CD4-positive, alpha-beta memory T cell (primary cell): Measurements from ENCODE around the gene HOMER1. TPM values are rescaled to one million over a fixed set of nuclear protein-coding genes. Genes with fewer than 3 reads are reported as not detected.
"Not testable (repeated sequence)": the region's sequence is repeated elsewhere in the genome, so short reads cannot be mapped to it uniquely, and the experiment has no call there.

Experiments
- CTCF ChIA-PET: fragments of 350-600 bp; sonication (Branson Sonifier 250); formaldehyde crosslinking; loops from one replicate; lab custom pipeline; 2021; ENCODE audit warnings: inconsistent platforms; ENCODE audit not compliant: partially characterized antibody; lab: Charles Lee
- POLR2A ChIA-PET: fragments of 350-600 bp; sonication (Branson Sonifier 250); formaldehyde crosslinking; loops from one replicate; lab custom pipeline; 2021; ENCODE audit not compliant: partially characterized antibody; lab: Charles Lee
- DNase-seq, 5 donors: peaks; one replicate each; pipeline versions ENCODE4 v3.0.0 to v3.0.0-alpha.2; 2020 to 2022; ENCODE audit warnings: mixed read lengths in 1 of 5
- H3K27ac ChIP-seq: one replicate; pipeline ENCODE4 v1.7.0; 2013; ENCODE audit warnings: low read depth, low read length
- H3K27me3 ChIP-seq: 2 replicates; pipeline ENCODE4 v1.7.0; 2013; ENCODE audit warnings: mild to moderate bottlenecking, low read length, moderate library complexity; ENCODE audit not compliant: insufficient read depth
- H3K36me3 ChIP-seq: 2 replicates; pipeline ENCODE4 v1.7.0; 2013; ENCODE audit warnings: mild to moderate bottlenecking, low read length, moderate library complexity; ENCODE audit not compliant: insufficient read depth
- H3K4me1 ChIP-seq: 2 replicates; pipeline ENCODE4 v1.7.0; 2013; ENCODE audit warnings: mild to moderate bottlenecking, low read length, moderate library complexity; ENCODE audit not compliant: insufficient read depth
- H3K4me3 ChIP-seq, 2 donors: one replicate each; pipeline ENCODE4 v1.7.0; 2013; ENCODE audit warnings: low read length in 2 of 2, mild to moderate bottlenecking in 1 of 2
- H3K9me3 ChIP-seq, 2 donors: one replicate each; pipeline ENCODE4 v1.7.0; 2013; ENCODE audit warnings: low read length in 2 of 2, control low read depth in 1 of 2; ENCODE audit not compliant: control insufficient read depth in 1 of 2
- H3K27ac Mint-ChIP-seq, 7 donors: one replicate each; pipeline ENCODE4 v1.8.0; 2020 to 2021; ENCODE audit warnings: mixed read lengths in 7 of 7, mild to moderate bottlenecking in 6 of 7, inconsistent platforms in 3 of 7, moderate library complexity in 3 of 7
- H3K27me3 Mint-ChIP-seq, 2 donors: one replicate each; pipeline ENCODE4 v1.8.0; 2020 to 2021; ENCODE audit warnings: mixed read lengths in 2 of 2
- H3K36me3 Mint-ChIP-seq, 2 donors: one replicate each; pipeline ENCODE4 v1.8.0; 2020 to 2021; ENCODE audit warnings: mixed read lengths in 2 of 2, inconsistent platforms in 1 of 2, mild to moderate bottlenecking in 1 of 2
- H3K4me1 Mint-ChIP-seq, 4 donors: one replicate each; pipeline ENCODE4 v1.8.0; 2020 to 2021; ENCODE audit warnings: mixed read lengths in 4 of 4, mild to moderate bottlenecking in 1 of 4
- H3K4me3 Mint-ChIP-seq, 8 donors: one replicate each; pipeline ENCODE4 v1.8.0; 2020 to 2021; ENCODE audit warnings: mixed read lengths in 8 of 8, mild to moderate bottlenecking in 7 of 8, moderate library complexity in 6 of 8, inconsistent platforms in 3 of 8
- H3K9me3 Mint-ChIP-seq, 8 donors: one replicate each; pipeline ENCODE4 v1.8.0; 2020 to 2021; ENCODE audit warnings: mixed read lengths in 8 of 8, mild to moderate bottlenecking in 5 of 8, inconsistent platforms in 3 of 8, moderate library complexity in 1 of 8
- intact Hi-C: fragments of 100-400 bp; cut with micrococcal nuclease; formaldehyde crosslinking; loops from one replicate; pipeline ENCODE4 v1.15.1; 2023
- polyA plus RNA-seq, 2 donors: library from polyadenylated mRNA; unstranded; fragments of 300-500 nt; fragmentation: Illumina TruSeq; gene quantifications; one replicate each; pipeline ENCODE4 v1.2.3, GENCODE V29; 2021
- total RNA-seq, 2 experiments: library from RNA; stranded (reverse); gene quantifications; one replicate each; pipeline ENCODE4 v1.2.3, GENCODE V29; 2021

HOMER1 gene
- total and polyA plus RNA-seq, 4 experiments from 2014 or later: 1.5 to 2.9 (median 1.7) TPM

GRCh38 chr5:79385126-79385525, 128.8 kb downstream of the HOMER1 start:
- H3K4me3 ChIP-seq, CTCF ChIA-PET, H3K36me3 ChIP-seq, intact Hi-C loops, H3K27ac ChIP-seq, H3K4me3 Mint-ChIP-seq, POLR2A ChIA-PET, H3K27me3 ChIP-seq, H3K4me1 ChIP-seq, H3K27me3 Mint-ChIP-seq, DNase-seq, H3K4me1 Mint-ChIP-seq, H3K27ac Mint-ChIP-seq: not testable (repeated sequence)
- Mint-ChIP-seq H3K36me3 (peaks cover 6 to 11% of the 10 kb centered on the region in 2 donors), H3K9me3 (peaks cover 0 to 49% (median 32%) of the 10 kb centered on the region in 8 donors)
- H3K9me3 ChIP-seq: peaks cover 0 to 11% of the 10 kb centered on the region in 2 donors

- DNase-seq: no peak
- Histone ChIP-seq H3K4me1 (no peaks in the 10 kb centered on the region), H3K27me3 (no peaks in the 10 kb centered on the region), H3K4me3 (no peak overlapping the region), H3K36me3 (no peaks in the 10 kb centered on the region), H3K9me3 (peaks cover 0 to 11% of the 10 kb centered on the region in 2 donors), H3K27ac (no peak overlapping the region)
- intact Hi-C loops: no loop called here
- ChIA-PET CTCF (interaction anchor here (0.7 to 1.3 kb wide), 2 partner anchors 12 to 700 kb away, joined by 3 to 5 read pairs; no protein-coding TSS in a partner anchor), POLR2A (no interaction called here)
- Mint-ChIP-seq H3K4me3 (no peak overlapping the region), H3K27ac (no peak overlapping the region), H3K36me3 (peaks cover 6 to 14% of the 10 kb centered on the region in 2 donors), H3K9me3 (peaks cover 0 to 40% (median 30%) of the 10 kb centered on the region in 8 donors), H3K4me1 (no peaks in the 10 kb centered on the region), H3K27me3 (no peaks in the 10 kb centered on the region)
Measured at GRCh38 chr5:79378510-79379186, 135.3 kb downstream of the HOMER1 start.

- H3K4me3 Mint-ChIP-seq: no peak overlapping the region
- peaks cover 0 to 4% (median 1%) of the 10 kb centered on the region in 8 donors for H3K9me3 Mint-ChIP-seq
- H3K27me3 Mint-ChIP-seq: peaks cover 5 to 13% of the 10 kb centered on the region in 2 donors
- intact Hi-C loops: no loop called here
- no peaks in the 10 kb centered on the region for H3K27me3 ChIP-seq
- H3K27ac Mint-ChIP-seq: no peak overlapping the region
- no peaks in the 10 kb centered on the region for H3K4me1 Mint-ChIP-seq
- no peak overlapping the region for H3K27ac ChIP-seq
- ChIA-PET CTCF (no interaction called here), POLR2A (no interaction called here)
- no peak overlapping the region for H3K4me3 ChIP-seq
- DNase-seq: no peak
- H3K4me1 ChIP-seq: no peaks in the 10 kb centered on the region
- no peaks in the 10 kb centered on the region for H3K36me3 Mint-ChIP-seq
- no peaks in the 10 kb centered on the region for H3K9me3 ChIP-seq
- H3K36me3 ChIP-seq: no peaks in the 10 kb centered on the region
Measured at GRCh38 chr5:79357398-79357797, 156.5 kb downstream of the HOMER1 start.

- Histone ChIP-seq H3K27ac (no peak overlapping the region), H3K4me1 (no peaks in the 10 kb centered on the region), H3K36me3 (no peaks in the 10 kb centered on the region), H3K27me3 (no peaks in the 10 kb centered on the region), H3K4me3 (no peak overlapping the region), H3K9me3 (no peaks in the 10 kb centered on the region)
- Mint-ChIP-seq H3K36me3 (no peaks in the 10 kb centered on the region), H3K27me3 (peaks cover 0 to 1% of the 10 kb centered on the region in 2 donors), H3K9me3 (peaks cover 0 to 3% (median 0%) of the 10 kb centered on the region in 8 donors), H3K4me3 (no peak overlapping the region), H3K27ac (peak overlapping the region in 1 of 7 donors; percentile 38), H3K4me1 (no peaks in the 10 kb centered on the region)
- CTCF ChIA-PET: no interaction called here
- POLR2A ChIA-PET: no interaction called here
- intact Hi-C loops: no loop called here
- no peak for DNase-seq
Measured at GRCh38 chr5:79349881-79350280, 164.1 kb downstream of the HOMER1 start.

GRCh38 chr5:79349047-79349446, 164.9 kb downstream of the HOMER1 start:
- no peaks in the 10 kb centered on the region for H3K4me1 Mint-ChIP-seq
- no peaks in the 10 kb centered on the region for H3K27me3 ChIP-seq
- no peak overlapping the region for H3K27ac ChIP-seq
- H3K27ac Mint-ChIP-seq: no peak overlapping the region
- no peaks in the 10 kb centered on the region for H3K9me3 ChIP-seq
- no peaks in the 10 kb centered on the region for H3K4me1 ChIP-seq
- no peak overlapping the region for H3K4me3 Mint-ChIP-seq
- peaks cover 0 to 4% of the 10 kb centered on the region in 2 donors for H3K27me3 Mint-ChIP-seq
- H3K36me3 ChIP-seq: no peaks in the 10 kb centered on the region
- H3K36me3 Mint-ChIP-seq: no peaks in the 10 kb centered on the region
- no peak overlapping the region for H3K4me3 ChIP-seq
- ChIA-PET CTCF (no interaction called here), POLR2A (no interaction called here)
- DNase-seq: no peak
- intact Hi-C loops: no loop called here
- peaks cover 0 to 3% (median 0%) of the 10 kb centered on the region in 8 donors for H3K9me3 Mint-ChIP-seq

GRCh38 chr5:79346420-79346824, 167.5 kb downstream of the HOMER1 start:
- no peaks in the 10 kb centered on the region for H3K4me1 Mint-ChIP-seq
- no peak overlapping the region for H3K27ac ChIP-seq
- intact Hi-C loops: no loop called here
- no peaks in the 10 kb centered on the region for H3K9me3 Mint-ChIP-seq
- H3K36me3 ChIP-seq: no peaks in the 10 kb centered on the region
- ChIA-PET CTCF (no interaction called here), POLR2A (no interaction called here)
- no peak overlapping the region for H3K4me3 Mint-ChIP-seq
- no peaks in the 10 kb centered on the region for H3K27me3 ChIP-seq
- no peaks in the 10 kb centered on the region for H3K4me1 ChIP-seq
- no peaks in the 10 kb centered on the region for H3K9me3 ChIP-seq
- H3K27me3 Mint-ChIP-seq: peaks cover 2 to 5% of the 10 kb centered on the region in 2 donors
- no peak for DNase-seq
- no peaks in the 10 kb centered on the region for H3K36me3 Mint-ChIP-seq
- H3K27ac Mint-ChIP-seq: no peak overlapping the region
- no peak overlapping the region for H3K4me3 ChIP-seq

- peaks cover 0 to 20% (median 11%) of the 10 kb centered on the region in 8 donors for H3K9me3 Mint-ChIP-seq
- CTCF ChIA-PET: interaction anchor here (0.6 kb wide), 1 partner anchor 312 kb away, joined by 3 read pairs; no protein-coding TSS in a partner anchor
Measured at GRCh38 chr5:79333852-79334557, 179.9 kb downstream of the HOMER1 start.

More at GRCh38 chr5:79333852-79334557, 179.9 kb downstream of the HOMER1 start:
- peaks cover 1 to 4% of the 10 kb centered on the region in 2 donors for H3K36me3 Mint-ChIP-seq
- H3K36me3 ChIP-seq: no peaks in the 10 kb centered on the region
- peaks cover 2 to 10% of the 10 kb centered on the region in 2 donors for H3K27me3 Mint-ChIP-seq
- H3K4me3 ChIP-seq: no peak overlapping the region
- no peak overlapping the region for H3K4me3 Mint-ChIP-seq
- peak overlapping the region in 1 of 7 donors; percentile 7 for H3K27ac Mint-ChIP-seq
- intact Hi-C loops: no loop called here
- no peak for DNase-seq
- no peaks in the 10 kb centered on the region for H3K4me1 Mint-ChIP-seq
- H3K27me3 ChIP-seq: no peaks in the 10 kb centered on the region
- H3K4me1 ChIP-seq: no peaks in the 10 kb centered on the region
- POLR2A ChIA-PET: no interaction called here
- no peaks in the 10 kb centered on the region for H3K9me3 ChIP-seq
- no peak overlapping the region for H3K27ac ChIP-seq
